Mesothelial cell of epicardium (in vitro differentiated cells): ENCODE measurements around the gene CPNE8. TPM values are rescaled to one million over a fixed set of nuclear protein-coding genes. Genes with fewer than 3 reads are reported as not detected.
A peak's percentile ranks its signal among the peaks of the same experiment; 100 is the strongest.

ENCODE experiments used
- DNase-seq, 2 experiments: peaks; one replicate each; pipeline ENCODE4 v3.0.0; 2021; ENCODE audit warnings: low spot score in 2 of 2; ENCODE audit not compliant: unreplicated experiment in 2 of 2
- H3K27ac Mint-ChIP-seq: 2 replicates; pipeline ENCODE4 v1.8.0; 2021; ENCODE audit warnings: mixed read lengths
- H3K27me3 Mint-ChIP-seq: 2 replicates; pipeline ENCODE4 v1.8.0; 2021; ENCODE audit warnings: low read depth, mixed read lengths
- H3K36me3 Mint-ChIP-seq: 2 replicates; pipeline ENCODE4 v1.8.0; 2021; ENCODE audit warnings: mixed read lengths
- H3K4me1 Mint-ChIP-seq: 2 replicates; pipeline ENCODE4 v1.8.0; 2021; ENCODE audit warnings: mixed read lengths
- H3K4me3 Mint-ChIP-seq: 2 replicates; pipeline ENCODE4 v1.8.0; 2021; ENCODE audit warnings: mild to moderate bottlenecking, moderate library complexity, mixed read lengths
- H3K9me3 Mint-ChIP-seq: 2 replicates; pipeline ENCODE4 v1.8.0; 2021; ENCODE audit warnings: mixed read lengths
- total RNA-seq: library from RNA; stranded (reverse); gene quantifications from 3 replicates; pipeline ENCODE4 v1.2.1, GENCODE V29; 2021
- TF ChIP-seq, protein P1 (sequence below): fragments of 200-600 bp; sonication (generic); IDR thresholded peaks from one replicate; pipeline ENCODE4 v1.5.0; 2021; ENCODE audit warnings: antibody characterized with exemption; ENCODE audit not compliant: unreplicated experiment

Gene CPNE8
- 5.6 to 8.8 TPM (median 8.1 TPM) in 3 replicates for total RNA-seq

DNA sequence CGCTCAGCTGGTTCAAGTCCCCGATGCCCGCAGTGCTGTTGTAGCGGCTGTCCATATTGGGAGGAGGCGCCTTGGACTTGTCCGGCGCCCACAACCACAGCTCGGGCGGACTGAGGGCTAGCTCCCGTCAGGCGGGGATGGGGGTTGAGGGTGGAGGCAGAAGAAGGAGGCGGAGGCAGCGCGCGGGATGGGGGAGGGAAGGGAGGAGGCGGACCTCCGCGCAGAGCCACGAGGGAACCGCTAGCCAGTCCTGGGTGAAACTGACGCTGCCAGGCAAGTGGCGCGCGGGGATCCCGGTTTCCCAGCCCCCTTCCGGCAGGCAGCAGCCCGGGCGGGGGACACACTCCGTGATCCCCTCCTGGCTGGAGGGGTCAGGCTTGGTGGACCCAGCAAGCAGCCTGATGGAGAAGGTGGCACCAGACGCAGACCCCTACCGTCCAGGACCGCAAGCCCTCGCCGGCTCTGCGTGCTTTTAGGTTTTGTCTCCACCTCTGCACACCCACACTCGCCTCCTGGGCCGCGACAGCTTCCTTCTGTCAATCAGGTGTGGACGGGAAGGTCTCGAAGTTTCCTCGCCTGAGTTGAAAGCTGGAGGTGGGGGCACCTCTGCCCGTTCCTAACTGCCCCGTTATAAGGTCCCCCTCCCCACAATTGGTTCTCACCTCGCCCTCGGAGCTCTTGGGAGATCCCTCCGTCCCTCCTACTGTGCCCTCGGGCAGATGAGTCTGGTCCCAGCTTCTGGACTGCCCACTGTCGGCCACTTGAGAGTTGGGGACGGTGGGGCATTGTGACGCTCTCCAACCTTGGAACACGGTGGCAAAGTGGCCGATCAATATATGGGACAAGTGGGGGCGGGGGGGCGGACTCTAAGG lies at the start of gene CPNE8:
Gene CPNE8 (minus strand): TSS at position 112 of the 872 bp plus-strand sequence. CDS start 57 bp downstream, at position 55.
- Mint-ChIP-seq H3K9me3 (no peaks in the 10 kb centered on the region), H3K27me3 (no peaks in the 10 kb centered on the region)
- peak in 1 of 2 experiments; percentile 30 for DNase-seq

DNA sequence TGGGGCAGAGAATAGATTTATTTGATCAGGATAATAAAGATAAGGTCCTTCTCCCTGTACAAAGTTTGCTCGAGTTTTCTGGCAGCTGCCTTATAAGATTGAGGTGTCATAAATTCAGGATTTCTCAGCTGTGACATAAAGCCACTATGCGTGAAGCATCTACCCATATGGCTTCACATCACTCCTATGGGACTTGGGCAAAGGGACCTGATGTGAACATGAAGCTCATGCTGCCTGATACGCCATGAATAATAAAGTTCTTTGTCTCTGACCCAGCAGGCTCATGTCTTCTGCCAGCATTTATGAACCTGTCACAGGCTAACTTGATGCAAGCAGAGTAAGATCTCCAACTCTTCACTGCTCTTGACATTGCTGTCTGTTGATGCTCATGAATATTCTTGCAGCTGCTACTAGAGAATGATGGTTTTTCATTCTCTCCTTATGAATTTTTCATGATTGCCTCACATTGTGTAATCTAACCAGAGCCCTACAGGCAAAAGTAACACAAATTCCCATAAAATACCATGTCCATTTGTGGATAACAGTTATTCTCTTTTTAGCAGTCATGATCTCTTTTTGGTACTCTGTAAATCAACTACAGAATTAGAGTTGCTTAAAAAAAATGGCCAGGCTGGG lies 49.0 kb upstream of the CPNE8 start:
- Mint-ChIP-seq H3K4me1 (no peaks in the 10 kb centered on the region), H3K9me3 (no peaks in the 10 kb centered on the region), H3K36me3 (no peaks in the 10 kb centered on the region), H3K27me3 (no peaks in the 10 kb centered on the region), H3K4me3 (no peak overlapping the region), H3K27ac (no peak overlapping the region)
- DNase-seq, result no peak
- TF ChIP-seq, protein P1, sequence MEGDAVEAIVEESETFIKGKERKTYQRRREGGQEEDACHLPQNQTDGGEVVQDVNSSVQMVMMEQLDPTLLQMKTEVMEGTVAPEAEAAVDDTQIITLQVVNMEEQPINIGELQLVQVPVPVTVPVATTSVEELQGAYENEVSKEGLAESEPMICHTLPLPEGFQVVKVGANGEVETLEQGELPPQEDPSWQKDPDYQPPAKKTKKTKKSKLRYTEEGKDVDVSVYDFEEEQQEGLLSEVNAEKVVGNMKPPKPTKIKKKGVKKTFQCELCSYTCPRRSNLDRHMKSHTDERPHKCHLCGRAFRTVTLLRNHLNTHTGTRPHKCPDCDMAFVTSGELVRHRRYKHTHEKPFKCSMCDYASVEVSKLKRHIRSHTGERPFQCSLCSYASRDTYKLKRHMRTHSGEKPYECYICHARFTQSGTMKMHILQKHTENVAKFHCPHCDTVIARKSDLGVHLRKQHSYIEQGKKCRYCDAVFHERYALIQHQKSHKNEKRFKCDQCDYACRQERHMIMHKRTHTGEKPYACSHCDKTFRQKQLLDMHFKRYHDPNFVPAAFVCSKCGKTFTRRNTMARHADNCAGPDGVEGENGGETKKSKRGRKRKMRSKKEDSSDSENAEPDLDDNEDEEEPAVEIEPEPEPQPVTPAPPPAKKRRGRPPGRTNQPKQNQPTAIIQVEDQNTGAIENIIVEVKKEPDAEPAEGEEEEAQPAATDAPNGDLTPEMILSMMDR, result no peak

More for the DNA sequence above, at the start of gene CPNE8:
- TF ChIP-seq, protein P1, result no peak
- Mint-ChIP-seq H3K27ac (peak within 1 kb of the TSS; percentile 94), H3K4me3 (peak within 1 kb of the TSS; percentile 93), H3K36me3 (no peaks in the 10 kb centered on the region), H3K4me1 (peaks cover 31% of the 10 kb centered on the region)

DNA sequence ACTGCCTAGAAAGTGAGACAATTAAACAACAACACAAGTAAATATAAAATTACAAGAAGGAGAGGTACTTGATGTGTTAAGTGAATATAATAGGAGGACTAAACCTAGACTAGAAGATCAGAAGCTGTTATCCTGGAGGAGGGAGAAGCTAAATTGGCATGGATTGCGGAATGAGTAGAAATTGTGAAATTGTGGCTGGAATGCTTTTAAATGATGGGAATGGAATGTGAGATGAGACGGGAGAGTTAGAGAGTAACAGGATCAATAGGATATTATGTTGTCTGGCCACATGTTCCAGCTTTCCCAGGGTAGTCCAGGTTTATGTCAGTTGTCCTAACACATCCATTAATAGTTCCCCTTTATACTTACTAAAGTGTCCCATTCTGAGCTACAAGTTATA lies 44.0 kb upstream of the CPNE8 start:
- Mint-ChIP-seq H3K27me3 (no peaks in the 10 kb centered on the region), H3K4me3 (no peak overlapping the region), H3K4me1 (no peaks in the 10 kb centered on the region), H3K36me3 (no peaks in the 10 kb centered on the region), H3K9me3 (peaks cover 3% of the 10 kb centered on the region), H3K27ac (no peak overlapping the region)
- TF ChIP-seq, protein P1, result no peak
- no peak for DNase-seq

DNA sequence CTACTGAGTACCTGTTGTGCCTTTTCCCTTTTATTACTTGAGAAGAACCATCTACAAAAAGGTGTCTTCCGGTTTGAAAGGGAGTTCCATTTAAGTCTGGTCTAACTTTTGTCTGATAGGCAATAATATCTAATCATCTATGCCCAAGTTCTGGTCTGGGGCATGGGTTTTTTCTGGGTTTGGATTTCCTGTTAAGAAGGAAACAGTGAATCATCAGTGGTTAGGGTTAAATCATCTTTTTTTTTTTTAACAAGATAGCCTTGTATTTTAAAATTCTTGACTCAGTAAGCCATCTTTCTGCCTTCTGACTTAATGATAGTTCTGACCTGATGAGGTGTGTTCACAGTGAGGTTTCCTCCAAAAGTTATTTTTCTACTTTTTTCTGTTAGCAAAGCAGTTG lies 29.3 kb upstream of the CPNE8 start:
- Mint-ChIP-seq H3K27me3 (peaks cover 3% of the 10 kb centered on the region), H3K4me3 (no peak overlapping the region), H3K4me1 (no peaks in the 10 kb centered on the region), H3K9me3 (peaks cover 12% of the 10 kb centered on the region), H3K36me3 (no peaks in the 10 kb centered on the region), H3K27ac (no peak overlapping the region)
- DNase-seq, result no peak
- TF ChIP-seq, protein P1, result no peak

DNA sequence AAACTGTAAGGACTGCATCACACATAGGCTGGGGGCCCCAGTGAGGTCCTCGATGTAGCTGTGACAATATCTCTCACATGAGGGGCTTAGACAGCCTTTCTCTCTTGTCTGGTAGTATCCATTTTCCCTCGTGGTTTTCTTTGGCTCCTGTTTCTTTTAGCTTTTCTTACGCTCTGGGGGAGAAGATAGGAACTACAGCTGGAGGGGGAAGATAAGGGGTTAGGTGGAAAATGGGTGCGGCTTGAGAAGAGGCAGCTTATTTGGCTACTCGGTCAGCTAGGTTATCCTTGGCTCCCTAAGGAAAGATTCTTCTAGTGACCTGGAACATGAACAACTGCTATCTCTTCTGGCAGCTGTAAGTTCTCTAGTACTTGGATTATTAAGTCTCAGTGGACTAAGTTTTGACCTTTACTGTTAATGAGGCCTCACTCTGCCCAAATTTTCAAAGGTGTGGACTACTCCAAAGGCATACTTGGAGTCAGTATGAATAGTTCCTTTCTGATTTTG lies 28.7 kb upstream of the CPNE8 start:
- TF ChIP-seq, protein P1, result no peak
- Mint-ChIP-seq H3K4me3 (no peak overlapping the region), H3K4me1 (no peaks in the 10 kb centered on the region), H3K9me3 (peaks cover 12% of the 10 kb centered on the region), H3K27me3 (peaks cover 6% of the 10 kb centered on the region), H3K27ac (no peak overlapping the region), H3K36me3 (no peaks in the 10 kb centered on the region)
- no peak for DNase-seq
